Upper lobe of right lung (tissue), 1 donor: Measurements from ENCODE around the gene DLG2. TPM values are rescaled to one million over a fixed set of nuclear protein-coding genes. Genes with fewer than 3 reads are reported as not detected.

Experiments used
- ATAC-seq: fragments of 200-7000 bp; cut with Tn5 transposase; one replicate; pipeline ENCODE4 v1.9.1; 2020; ENCODE audit warnings: mild to moderate bottlenecking, moderate library complexity
- DNase-seq: peaks from one replicate; pipeline ENCODE4 v3.0.0-alpha.2; 2020
- H3K27ac ChIP-seq: fragments of 200-600 bp; one replicate; pipeline ENCODE4 v1.8.0; 2022
- H3K27me3 ChIP-seq: fragments of 200-600 bp; one replicate; pipeline ENCODE4 v1.8.0; 2022; ENCODE audit warnings: mild to moderate bottlenecking
- H3K36me3 ChIP-seq: fragments of 200-600 bp; one replicate; pipeline ENCODE4 v1.8.0; 2022
- H3K4me1 ChIP-seq: fragments of 200-600 bp; one replicate; pipeline ENCODE4 v1.8.0; 2022
- H3K4me3 ChIP-seq: fragments of 200-600 bp; one replicate; pipeline ENCODE4 v1.8.0; 2022; ENCODE audit warnings: mild to moderate bottlenecking
- H3K9me3 ChIP-seq: fragments of 200-600 bp; one replicate; pipeline ENCODE4 v1.8.0; 2022
- intact Hi-C: fragments of 100-400 bp; cut with DNase I; formaldehyde crosslinking; loops from one replicate; pipeline ENCODE4 v1.11.0; 2022
- total RNA-seq: library from RNA; stranded (reverse); fragmentation: NEBNext Ultra II Directional; extraction: Animal tissue kit (Norgen Biotek cat#: 25700); gene quantifications from one replicate; pipeline ENCODE4 v1.2.1, GENCODE V29; 2021
- TF ChIP-seq, protein P1 (sequence below): fragments of 200-600 bp; IDR thresholded peaks from one replicate; pipeline ENCODE4 v1.8.0; 2022; ENCODE audit warnings: antibody characterized with exemption
- donor health status: DM: no; HTN: yes; CAD: no; lungs with severe emphysema.

Gene DLG2
- total RNA-seq, 1 donor from 2014 or later, result 9.7 TPM

DNA sequence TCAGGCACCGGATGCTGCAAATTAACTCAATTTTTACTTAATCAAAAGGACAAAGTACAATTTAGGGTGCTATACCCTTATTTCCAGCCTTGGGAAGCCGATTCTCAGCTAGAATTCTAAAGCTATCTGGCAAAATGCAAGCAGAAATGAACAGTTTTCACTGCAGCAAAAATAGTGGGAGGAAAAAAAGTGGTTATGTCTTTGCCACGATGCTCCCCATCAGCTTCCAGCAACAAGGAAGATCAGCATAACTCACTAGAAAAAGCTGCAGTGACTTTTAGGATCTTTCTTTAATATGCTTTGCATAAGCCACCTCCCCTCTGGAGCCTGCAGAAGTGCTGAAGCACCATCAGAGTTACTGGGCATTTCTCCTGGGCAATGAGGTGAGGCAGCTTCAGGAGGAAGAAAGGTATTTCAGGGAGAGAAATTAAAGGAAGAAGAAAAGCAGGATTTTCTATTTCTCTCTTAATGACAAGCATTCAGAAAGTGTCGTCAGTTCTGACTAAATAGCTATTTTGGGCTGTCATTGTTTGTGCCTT lies 702.9 kb downstream of the DLG2 start:
- Histone ChIP-seq H3K4me3 (no peak overlapping the region), H3K9me3 (no peaks in the 10 kb centered on the region), H3K36me3 (no peaks in the 10 kb centered on the region), H3K27me3 (no peaks in the 10 kb centered on the region), H3K4me1 (no peaks in the 10 kb centered on the region), H3K27ac (no peak overlapping the region)
- DNase-seq, result no peak
- intact Hi-C loops, result no loop called here
- ATAC-seq, result no peak
- TF ChIP-seq, protein P1, sequence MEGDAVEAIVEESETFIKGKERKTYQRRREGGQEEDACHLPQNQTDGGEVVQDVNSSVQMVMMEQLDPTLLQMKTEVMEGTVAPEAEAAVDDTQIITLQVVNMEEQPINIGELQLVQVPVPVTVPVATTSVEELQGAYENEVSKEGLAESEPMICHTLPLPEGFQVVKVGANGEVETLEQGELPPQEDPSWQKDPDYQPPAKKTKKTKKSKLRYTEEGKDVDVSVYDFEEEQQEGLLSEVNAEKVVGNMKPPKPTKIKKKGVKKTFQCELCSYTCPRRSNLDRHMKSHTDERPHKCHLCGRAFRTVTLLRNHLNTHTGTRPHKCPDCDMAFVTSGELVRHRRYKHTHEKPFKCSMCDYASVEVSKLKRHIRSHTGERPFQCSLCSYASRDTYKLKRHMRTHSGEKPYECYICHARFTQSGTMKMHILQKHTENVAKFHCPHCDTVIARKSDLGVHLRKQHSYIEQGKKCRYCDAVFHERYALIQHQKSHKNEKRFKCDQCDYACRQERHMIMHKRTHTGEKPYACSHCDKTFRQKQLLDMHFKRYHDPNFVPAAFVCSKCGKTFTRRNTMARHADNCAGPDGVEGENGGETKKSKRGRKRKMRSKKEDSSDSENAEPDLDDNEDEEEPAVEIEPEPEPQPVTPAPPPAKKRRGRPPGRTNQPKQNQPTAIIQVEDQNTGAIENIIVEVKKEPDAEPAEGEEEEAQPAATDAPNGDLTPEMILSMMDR, result no peak

DNA sequence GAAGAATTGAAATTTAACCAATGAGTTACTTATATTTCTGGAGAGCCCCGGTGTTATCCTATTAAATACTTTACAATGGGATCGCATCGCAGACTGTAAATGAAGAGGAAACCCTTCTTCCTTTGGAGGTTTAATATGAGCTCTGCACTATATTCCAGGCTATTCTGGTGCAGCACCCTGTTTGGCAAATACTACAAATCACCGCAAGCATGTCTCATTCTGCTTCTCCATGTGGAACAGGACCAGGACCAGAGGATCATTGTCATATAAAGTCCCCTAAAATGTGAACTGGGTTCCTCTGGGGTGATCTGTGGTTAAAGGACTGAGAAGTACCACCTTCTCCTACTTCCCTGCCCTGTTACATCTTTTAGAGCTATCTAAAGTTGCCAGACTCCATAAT lies 703.7 kb downstream of the DLG2 start:
- no peak overlapping the region for H3K4me3 ChIP-seq
- no peaks in the 10 kb centered on the region for H3K9me3 ChIP-seq
- H3K36me3 ChIP-seq, result no peaks in the 10 kb centered on the region
- DNase-seq (no peak), ATAC-seq (no peak)
- TF ChIP-seq, protein P1, result no peak
- H3K4me1 ChIP-seq, result no peaks in the 10 kb centered on the region
- intact Hi-C loops, result no loop called here
- H3K27me3 ChIP-seq, result no peaks in the 10 kb centered on the region
- H3K27ac ChIP-seq, result no peak overlapping the region

DNA sequence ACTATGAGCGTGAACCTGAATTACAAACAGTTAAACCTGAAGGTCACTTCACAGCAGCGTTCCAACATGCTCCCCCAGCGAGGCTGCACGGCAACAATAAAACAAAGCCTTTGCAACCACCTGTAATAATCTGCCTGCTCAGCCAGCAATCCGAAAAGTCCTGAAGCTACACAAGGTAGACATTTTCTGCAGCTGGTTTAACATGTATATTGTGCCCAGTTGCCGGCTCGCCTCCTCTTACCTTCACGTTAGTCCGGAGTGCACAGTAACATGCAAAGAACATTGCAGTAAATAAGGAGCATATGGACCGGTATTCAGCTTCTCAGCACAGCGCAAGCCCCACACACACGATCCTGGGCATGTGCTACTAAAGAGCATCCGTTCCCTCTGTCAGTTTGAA lies 704.3 kb downstream of the DLG2 start:
- Histone ChIP-seq H3K36me3 (no peaks in the 10 kb centered on the region), H3K4me1 (no peaks in the 10 kb centered on the region), H3K9me3 (no peaks in the 10 kb centered on the region), H3K27ac (no peak overlapping the region), H3K4me3 (no peak overlapping the region), H3K27me3 (no peaks in the 10 kb centered on the region)
- DNase-seq (no peak), ATAC-seq (no peak)
- intact Hi-C loops, result no loop called here
- TF ChIP-seq, protein P1, result no peak

DNA sequence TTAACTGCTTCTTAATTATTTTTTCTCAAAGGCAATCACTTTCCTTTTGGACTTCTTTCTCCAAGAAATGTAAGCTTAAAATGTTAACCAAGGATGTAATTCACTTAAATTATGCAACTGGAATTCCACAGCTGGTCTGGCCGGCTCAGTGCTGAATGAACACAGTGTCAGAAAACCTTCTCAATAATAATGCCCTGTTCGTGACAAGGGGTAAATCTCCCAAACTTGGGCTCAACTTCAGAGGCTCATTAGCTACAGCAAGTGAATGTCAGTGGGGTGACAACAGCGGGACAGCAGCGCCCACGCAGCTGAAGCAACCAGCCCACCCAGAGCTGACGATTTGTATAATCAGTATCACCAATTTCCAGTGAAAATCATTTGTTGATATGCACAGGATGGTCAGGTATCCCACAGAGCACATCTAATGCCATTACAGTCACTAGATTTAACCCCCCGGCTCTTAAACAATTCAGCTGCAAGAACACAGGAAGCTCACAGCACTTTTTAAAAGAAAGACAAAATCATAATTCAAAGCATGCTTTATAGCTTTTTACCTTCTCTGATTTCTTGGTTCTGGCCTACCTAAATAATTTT lies 704.8 kb downstream of the DLG2 start:
- no peaks in the 10 kb centered on the region for H3K27me3 ChIP-seq
- no peaks in the 10 kb centered on the region for H3K9me3 ChIP-seq
- DNase-seq (no peak), ATAC-seq (no peak)
- no peaks in the 10 kb centered on the region for H3K36me3 ChIP-seq
- H3K4me3 ChIP-seq, result no peak overlapping the region
- TF ChIP-seq, protein P1, result no peak
- no peaks in the 10 kb centered on the region for H3K4me1 ChIP-seq
- no peak overlapping the region for H3K27ac ChIP-seq
- intact Hi-C loops, result no loop called here

DNA sequence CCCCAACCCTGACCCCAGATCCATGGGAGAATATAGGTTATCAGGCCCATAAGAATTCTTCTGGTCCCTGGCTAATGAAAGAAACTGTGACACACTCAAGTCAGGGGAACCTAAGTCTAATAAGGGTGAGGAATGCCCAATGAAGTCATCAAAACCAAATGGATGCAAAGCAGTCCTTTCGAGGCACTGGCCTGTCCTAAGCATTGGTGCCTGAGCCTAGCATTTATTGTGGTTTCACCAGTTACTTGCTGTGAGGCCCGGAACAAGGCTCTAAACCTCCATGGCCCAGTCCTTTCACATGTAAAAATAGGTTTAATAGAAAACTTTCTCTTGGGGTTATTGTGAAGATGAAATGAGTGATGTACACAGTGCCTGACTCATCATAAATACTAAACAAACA lies 712.6 kb downstream of the DLG2 start:
- DNase-seq (no peak), ATAC-seq (no peak)
- Histone ChIP-seq H3K36me3 (no peaks in the 10 kb centered on the region), H3K9me3 (no peaks in the 10 kb centered on the region), H3K27me3 (no peaks in the 10 kb centered on the region), H3K27ac (no peak overlapping the region), H3K4me3 (no peak overlapping the region), H3K4me1 (no peaks in the 10 kb centered on the region)
- TF ChIP-seq, protein P1, result no peak
- intact Hi-C loops, result no loop called here

DNA sequence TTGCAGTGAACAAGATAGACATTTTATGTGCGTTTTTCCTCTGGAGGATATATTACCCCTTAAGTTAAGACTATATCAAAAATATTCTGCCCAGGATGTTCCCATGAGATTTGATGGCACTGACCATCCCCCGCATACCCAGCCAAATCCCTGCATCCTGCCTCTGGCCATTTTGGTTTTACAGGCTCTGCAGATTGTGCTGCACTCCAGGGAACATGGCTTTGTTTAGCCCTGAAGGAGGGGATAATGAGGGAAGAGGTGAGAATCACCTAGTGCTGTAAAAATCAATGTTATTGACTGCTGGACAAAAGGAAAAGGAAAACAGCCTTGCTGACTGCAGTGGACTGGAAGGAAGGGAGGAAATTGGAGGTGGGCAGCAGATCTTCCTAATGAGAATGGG lies 717.4 kb downstream of the DLG2 start:
- intact Hi-C loops, result no loop called here
- Histone ChIP-seq H3K27me3 (no peaks in the 10 kb centered on the region), H3K4me1 (no peaks in the 10 kb centered on the region), H3K9me3 (no peaks in the 10 kb centered on the region), H3K27ac (no peak overlapping the region), H3K36me3 (no peaks in the 10 kb centered on the region), H3K4me3 (no peak overlapping the region)
- TF ChIP-seq, protein P1, result no peak
- DNase-seq, result no peak
- ATAC-seq, result no peak
